NOMO-1 treated with dmso at 0.1 percent for 144 hours (cell line): ENCODE results near the gene ANKRD13A.
"Not testable (repeated sequence)": the region's sequence is repeated elsewhere in the genome, so short reads cannot be mapped to it uniquely, and the experiment has no call there.

Source experiments
- DNase-seq: peaks from one replicate; lab custom pipeline; 2025; ENCODE audit not compliant: unreplicated experiment; lab: John Stamatoyannopoulos, UW

The ANKRD13A gene

DNA sequence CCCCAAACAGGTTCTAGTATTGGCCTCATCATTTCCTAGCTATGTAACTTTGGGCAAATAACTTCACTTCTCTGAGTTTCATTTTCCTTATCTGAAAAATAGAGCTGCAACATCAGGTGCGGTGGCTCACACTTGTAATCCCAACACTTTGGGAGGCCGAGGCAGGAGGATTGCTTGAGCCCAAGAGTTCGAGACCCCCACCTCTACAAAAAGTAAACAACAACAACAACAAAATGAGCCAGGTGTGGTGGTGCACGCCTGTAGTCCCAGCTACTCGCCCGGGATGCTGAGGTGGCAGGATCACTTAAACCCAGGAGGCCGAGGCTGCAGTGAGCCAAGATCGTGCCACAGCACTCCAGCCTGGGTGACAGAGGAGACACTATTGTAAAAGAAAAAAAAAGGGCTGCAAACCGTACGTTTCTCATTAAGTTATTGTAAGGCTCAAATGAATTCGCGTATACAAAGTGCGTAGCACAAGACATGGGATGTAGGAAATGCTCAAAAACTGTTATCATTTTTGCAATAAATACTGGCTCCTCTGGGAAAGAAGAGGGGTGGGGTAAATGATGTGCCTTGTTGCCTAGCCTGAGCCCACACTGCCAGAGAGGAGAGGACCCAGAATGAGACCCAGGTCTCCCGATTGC is 48.2 kb downstream of the ANKRD13A start:
- no peak for DNase-seq

- DNase-seq: peak; percentile 98
Measured at GRCh38 chr12:110048242-110049027, 49.2 kb downstream of the ANKRD13A start, which contains the start of gene C12orf76. C12orf76 (minus strand) TSS chr12:110048522; CDS start chr12:110048495, 27 bp downstream.

DNA sequence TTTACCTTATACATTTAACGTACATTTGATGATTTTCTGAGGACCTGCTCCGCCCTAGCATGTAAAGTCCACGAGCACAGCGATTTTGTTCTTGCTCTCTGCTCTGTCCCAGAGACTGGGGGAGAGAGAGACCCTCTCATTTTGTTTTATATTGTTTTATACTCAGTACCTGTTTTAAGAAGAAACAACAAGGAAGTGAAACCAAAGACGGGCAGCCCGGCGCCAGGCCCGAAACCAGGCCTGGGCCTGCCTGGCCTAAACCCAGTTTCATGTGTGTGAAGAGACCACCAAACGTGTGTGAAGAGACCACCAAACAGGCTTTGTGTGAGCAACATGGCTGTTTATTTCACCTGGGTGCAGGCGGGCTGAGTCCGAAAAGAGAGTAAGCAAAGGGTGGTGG is 49.8 kb downstream of the ANKRD13A start:
- not testable (repeated sequence) for DNase-seq

DNA sequence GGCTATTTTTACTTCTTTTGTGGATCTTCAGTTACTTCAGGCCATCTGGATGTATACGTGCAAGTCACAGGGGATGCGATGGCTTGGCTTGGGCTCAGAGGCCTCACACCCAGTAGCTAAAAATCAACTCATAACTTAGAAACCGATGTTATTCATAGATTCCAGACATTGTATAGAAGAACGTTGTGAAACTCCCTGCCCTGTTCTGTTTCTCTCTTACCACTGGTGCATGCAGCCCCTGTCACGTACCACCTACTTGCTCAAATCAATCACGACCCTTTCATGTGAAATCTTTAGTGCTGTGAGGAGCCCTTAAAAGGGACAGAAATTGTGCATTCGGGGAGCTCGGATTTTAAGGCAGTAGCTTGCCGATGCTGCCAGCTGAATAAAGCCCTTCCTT is 50.4 kb downstream of the ANKRD13A start:
- not testable (repeated sequence) for DNase-seq

DNA sequence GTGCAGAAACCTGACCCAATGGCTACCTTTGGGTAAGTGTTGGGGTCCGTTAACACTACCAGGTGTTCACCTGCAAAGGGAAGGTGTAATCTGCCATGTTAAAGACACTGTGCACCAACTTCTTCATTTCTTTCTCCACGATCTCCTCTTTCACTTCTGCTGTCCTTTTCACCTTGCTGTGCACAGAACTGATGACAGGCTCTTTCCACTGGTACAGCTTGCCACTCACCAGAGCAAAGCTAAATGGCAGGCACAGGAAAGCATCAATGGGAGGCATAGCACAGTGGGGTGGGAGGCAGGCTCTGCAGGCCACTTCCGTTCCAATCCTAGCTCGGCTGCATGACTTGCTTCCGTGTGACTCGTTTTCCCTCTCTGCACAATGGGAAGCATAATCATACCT is 51.7 kb downstream of the ANKRD13A start:
- DNase-seq: no peak

DNA sequence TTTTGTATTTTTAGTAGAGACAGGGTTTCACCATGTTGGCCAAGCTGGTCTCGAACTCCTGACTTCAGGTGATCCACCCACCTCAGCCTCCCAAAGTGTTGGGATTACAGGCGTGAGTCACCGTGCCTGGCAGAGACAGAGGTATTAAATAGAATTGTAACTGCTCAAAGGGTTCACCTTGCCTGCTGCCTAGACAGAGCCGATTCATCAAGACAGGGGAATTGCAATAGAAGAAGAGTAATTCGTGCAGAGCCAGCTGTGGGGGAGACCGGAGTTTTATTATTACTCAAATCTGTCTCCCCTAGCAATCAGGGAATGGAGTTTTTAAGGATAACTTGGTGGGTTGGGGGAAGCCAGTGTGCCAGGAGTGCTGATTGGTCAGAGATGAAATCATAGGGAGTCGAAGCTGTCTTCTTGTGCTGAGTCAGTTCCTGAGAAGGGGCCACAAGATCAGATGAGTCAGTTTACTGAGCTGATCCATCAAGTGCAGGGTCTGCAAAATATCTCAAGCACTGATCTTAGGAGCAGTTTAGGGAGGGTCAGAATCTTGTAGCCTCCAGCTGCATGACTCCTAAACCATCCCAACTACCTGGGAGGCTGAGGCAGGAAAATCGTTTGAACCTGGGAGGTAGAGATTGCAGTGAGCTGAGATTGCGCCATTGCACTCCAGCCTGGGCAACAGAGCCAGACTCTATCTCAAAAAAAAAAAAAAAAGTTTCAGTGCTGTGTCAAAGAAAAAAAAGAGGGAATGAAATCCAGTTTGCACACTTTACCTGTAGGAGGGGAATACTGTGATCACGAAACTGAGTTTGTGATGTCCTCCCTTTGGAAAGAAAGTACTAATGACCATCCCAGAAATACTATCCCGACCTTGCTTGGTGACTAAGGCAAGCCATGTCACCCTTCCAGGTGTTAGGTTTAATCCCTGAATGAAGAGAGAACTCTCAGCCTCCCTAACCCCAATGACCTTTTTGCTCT is 56.4 kb downstream of the ANKRD13A start:
- not testable (repeated sequence) for DNase-seq

- not testable (repeated sequence) for DNase-seq
Measured at GRCh38 chr12:110056643-110057042, 57.4 kb downstream of the ANKRD13A start.

DNA sequence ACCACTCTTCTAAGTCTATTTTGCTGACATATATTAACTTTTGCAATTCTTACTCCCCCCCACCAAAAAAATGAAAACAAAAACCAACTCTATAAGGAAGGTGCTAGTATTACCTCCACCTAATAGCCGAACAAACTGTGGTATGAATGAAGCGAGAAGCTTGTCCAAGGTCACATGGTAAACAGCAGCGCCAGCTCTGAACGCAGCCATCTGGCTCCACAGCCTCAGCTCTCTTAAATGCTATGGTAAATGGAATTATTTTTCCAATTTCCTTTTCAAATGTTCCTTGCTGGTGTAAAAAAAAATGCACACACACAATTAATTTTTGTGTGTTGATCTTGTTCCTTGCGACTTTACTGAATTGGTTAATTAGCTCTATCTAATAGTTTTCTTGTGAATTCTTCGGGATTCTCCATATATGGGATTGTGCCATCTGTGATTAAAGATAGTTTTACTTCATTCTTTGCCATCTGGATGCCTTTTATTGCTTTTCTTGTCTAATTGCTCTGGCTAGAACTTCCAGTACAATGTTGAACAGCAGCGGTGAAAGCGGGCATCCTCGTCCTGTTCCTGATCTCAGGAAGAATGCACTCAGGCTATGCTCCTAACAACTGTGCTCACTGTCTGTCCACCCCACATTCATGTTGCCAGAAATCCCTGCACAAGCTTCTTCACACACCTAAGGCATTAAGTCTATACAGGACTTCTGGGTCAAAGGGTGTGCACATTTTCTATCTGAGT is 59.8 kb downstream of the ANKRD13A start:
- no peak for DNase-seq

GRCh38 chr12:110059651-110060000 is 60.4 kb downstream of the ANKRD13A start:
- DNase-seq: no peak

DNA sequence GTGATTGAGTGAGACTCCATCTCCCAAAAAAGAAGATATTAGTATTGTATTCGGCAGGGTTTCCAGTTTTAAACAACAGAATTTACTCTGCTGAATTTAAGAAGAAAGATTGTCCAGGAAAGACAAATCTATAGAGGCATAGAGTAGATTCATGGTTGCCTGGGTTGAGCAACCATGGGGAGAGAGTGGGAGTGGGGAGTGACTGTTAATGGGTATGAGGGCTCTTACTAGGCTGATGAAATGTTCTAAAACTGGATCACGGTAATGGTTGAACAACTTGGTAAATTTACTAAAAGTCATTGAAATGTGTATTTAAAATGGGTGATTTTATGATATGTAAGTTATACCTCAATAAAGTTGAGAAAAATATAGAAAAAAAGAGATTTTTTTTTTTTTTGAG is 63.0 kb downstream of the ANKRD13A start:
- DNase-seq: no peak

- DNase-seq: peak; percentile 12
Measured at GRCh38 chr12:110065540-110065939, 66.3 kb downstream of the ANKRD13A start.

DNA sequence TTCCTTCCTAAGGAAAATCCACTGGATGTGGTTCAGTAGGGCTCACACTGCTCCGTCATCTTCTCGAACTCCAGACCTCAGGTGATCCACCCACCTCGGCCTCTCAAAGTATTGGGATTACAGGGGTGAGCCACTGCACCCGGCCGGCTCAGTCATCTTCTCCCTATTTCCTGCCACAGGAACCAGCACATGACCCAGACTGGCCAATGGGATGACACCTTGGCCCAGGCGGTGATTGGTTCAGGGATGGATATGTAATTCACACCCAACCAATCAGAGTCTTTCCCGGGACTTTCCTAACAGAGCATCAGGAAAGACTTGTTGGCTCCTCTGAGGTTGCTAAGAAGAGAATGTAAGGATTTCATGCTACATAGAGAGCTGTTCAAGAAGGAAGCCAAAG is 68.3 kb downstream of the ANKRD13A start:
- no peak for DNase-seq

DNA sequence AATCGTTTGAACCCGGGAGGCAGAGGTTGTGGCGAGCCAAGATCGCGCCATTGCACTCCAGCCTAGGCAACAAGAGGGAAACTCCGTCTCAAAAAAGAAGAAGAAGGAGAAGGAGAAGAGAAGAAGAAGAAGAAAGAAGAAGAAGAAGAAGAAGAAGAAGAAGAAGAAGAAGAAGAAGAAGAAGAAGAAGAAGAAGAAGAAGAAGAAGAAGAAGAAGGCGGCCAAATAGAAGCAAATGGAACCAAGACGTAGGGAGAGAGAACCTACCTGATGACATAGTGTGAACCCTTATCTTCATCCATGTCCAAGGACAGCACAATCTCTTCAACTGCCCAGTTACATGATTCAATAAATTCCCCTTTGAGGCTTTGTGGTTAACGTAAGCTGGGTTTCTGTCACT is 68.9 kb downstream of the ANKRD13A start:
- not testable (repeated sequence) for DNase-seq

DNA sequence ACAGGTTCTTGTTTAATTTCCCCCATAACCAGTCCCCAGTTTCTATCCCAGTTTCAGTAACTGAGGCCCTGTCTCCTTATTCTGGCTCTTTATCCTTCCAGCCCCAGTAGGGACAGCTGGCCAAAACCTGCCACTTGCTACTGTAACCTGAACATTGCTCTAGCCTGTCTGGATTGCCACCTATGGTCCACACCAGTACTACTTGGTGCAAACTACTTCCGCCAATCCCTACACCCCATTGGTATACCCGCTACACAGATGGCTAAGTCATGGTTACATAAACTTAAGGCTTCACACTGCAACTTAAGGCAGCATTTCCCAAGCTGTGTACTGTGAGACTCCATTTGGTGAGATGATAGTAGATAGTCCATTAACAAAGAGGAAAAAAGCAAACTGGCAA is 69.4 kb downstream of the ANKRD13A start:
- no peak for DNase-seq

DNA sequence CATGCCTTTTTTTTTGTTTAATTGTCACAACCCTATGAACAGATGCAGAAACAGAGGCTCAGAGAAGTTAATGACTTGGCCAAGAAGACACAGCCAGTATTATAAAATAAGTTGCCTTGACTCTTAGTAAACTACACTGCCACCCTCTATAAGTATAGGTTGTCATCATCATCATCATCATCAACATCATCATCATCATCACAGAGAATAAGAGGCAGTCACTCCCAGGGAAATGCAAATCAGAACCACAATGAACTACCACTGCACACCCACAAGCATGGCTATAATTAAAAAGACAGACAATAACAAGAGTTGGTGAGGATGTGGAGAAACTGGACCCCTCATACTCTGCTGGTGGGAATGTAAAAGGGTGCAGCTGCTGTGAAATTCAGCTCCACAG is 72.3 kb downstream of the ANKRD13A start:
- DNase-seq: no peak

- no peak for DNase-seq
Measured at GRCh38 chr12:110071967-110072366, 72.7 kb downstream of the ANKRD13A start.

GRCh38 chr12:110072636-110073035 is 73.4 kb downstream of the ANKRD13A start:
- DNase-seq: not testable (repeated sequence)

DNA sequence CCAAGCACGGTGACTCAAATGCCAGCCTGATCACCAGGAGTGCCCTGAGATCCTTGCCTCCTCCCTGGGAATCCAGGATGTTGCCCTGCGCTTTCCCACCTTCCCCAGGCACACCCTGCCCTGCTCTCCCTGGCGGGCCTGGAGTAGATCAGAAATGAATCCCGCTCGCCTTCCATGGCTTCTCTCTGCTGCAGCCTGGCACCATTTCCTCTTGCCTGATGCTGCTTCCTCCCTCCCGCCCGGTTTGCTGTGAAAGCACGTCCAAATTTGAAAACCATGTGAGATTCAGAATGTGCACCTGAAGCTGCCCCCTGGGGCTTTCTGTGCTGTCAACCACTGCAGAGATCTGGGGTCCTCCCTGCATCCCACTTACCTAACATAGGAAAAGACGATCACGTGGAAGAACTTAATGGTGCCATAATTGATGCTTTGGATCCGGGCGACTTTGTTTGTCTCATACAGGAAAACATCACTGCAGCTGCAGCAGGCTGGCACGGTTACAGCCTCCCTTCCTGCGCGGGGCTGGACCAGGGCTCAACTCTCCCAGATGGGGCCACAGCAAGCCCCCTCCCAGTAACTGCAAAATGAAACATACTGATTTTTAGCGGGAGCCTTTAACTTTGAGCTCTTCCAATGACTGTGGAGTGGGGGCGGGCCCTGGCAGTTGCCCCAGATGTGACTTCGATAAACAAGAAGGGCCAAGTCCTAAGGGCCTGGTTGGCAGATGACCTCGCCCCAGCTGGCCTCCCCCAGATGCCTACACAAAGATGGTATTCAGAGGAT is 74.0 kb downstream of the ANKRD13A start:
- DNase-seq: no peak

DNA sequence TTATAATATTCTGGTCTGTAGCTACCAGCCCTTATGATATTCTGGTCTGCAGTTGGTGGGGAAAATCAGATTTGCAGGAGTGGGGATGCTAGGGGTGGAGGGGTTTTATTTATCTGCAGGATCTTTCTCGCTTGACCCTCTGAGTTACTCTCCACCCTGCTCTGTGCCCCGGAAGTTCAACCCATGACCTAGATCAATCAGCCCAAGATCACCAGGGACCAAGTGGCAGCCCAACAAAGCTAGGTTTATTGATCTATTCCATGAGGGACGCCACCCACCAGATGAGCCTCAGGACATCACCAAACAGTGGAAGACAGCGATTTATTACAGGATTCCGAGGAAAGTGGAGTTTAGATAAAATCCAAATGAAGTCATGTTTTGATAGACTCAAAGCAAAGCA is 74.9 kb downstream of the ANKRD13A start:
- no peak for DNase-seq

- DNase-seq: no peak
Measured at GRCh38 chr12:110075880-110076279, 76.7 kb downstream of the ANKRD13A start.
